Uterus (tissue), 4 donors: Measurements from ENCODE around the gene POLR2C. TPM values are rescaled to one million over a fixed set of nuclear protein-coding genes. Genes with fewer than 3 reads are reported as not detected.

Experiments
- DNase-seq, 2 donors: peaks; one replicate each; pipeline ENCODE4 v3.0.0-alpha.2; 2019 to 2020
- H3K27ac ChIP-seq, 2 donors: fragments of 200-600 bp; sonication (generic); 1 replicate in 1 of 2; 2 replicates in 1 of 2; pipeline ENCODE4 v1.5.1; 2016 to 2018
- H3K27me3 ChIP-seq, 2 donors: fragments of 200-600 bp; sonication (generic); one replicate each; pipeline ENCODE4 v1.5.1; 2018 to 2019; ENCODE audit warnings: control low read depth in 1 of 2
- H3K36me3 ChIP-seq, 2 donors: fragments of 200-600 bp; sonication (generic); one replicate each; pipeline ENCODE4 v1.5.1; 2019; ENCODE audit warnings: control low read depth in 1 of 2
- H3K4me1 ChIP-seq, 2 donors: fragments of 200-600 bp; sonication (generic); one replicate each; pipeline ENCODE4 v1.5.1; 2018 to 2019; ENCODE audit warnings: control low read depth in 1 of 2
- H3K4me3 ChIP-seq, 2 donors: fragments of 200-600 bp; sonication (generic); 1 replicate in 1 of 2; 2 replicates in 1 of 2; pipeline ENCODE4 v1.5.1; 2018 to 2019; ENCODE audit warnings: mild to moderate bottlenecking in 1 of 2
- H3K9me3 ChIP-seq, 2 donors: fragments of 200-600 bp; sonication (generic); one replicate each; pipeline ENCODE4 v1.5.1; 2019; ENCODE audit warnings: control low read depth in 1 of 2
- CTCF ChIP-seq, 4 experiments: fragments of 200-600 bp in 2 of 4; fragments of 450-650 bp in 2 of 4; sonication (generic) in 2 of 4; IDR thresholded peaks; one replicate each; pipeline ENCODE4 v1.5.1; 2016 to 2019; ENCODE audit warnings: antibody characterized with exemption in 4 of 4, mild to moderate bottlenecking in 2 of 4, moderate library complexity in 1 of 4
- POLR2A ChIP-seq, 2 donors: fragments of 450-650 bp; IDR thresholded peaks; one replicate each; pipeline ENCODE4 v1.6.1; 2016; ENCODE audit warnings: antibody characterized with exemption in 2 of 2, mild to moderate bottlenecking in 1 of 2, moderate library complexity in 1 of 2
- intact Hi-C: fragments of 100-400 bp; cut with DNase I; formaldehyde crosslinking; loops from one replicate; pipeline ENCODE4 v1.15.1; 2023; ENCODE audit warnings: low total_unique reads
- total RNA-seq, 4 donors: library from RNA; depleted of rRNA in 3 of 4; stranded (reverse); fragments of >200 nt in 3 of 4; gene quantifications; one replicate each; pipeline versions ENCODE4 v1.1.0 to v1.2.4, GENCODE V29; 2014 to 2023
- donor health status: DM: yes; HTN: yes; CAD: no.

Gene POLR2C
- total RNA-seq, 4 donors from 2014 or later = 64.3 to 460 (median 104) TPM

GRCh38 chr16:57473906-57474305 lies 11.4 kb downstream of the POLR2C start:
- H3K27ac ChIP-seq = no peak overlapping the region
- no peaks in the 10 kb centered on the region for H3K27me3 ChIP-seq
- no peak for DNase-seq
- intact Hi-C loops = no loop called here
- TF ChIP-seq CTCF (IDR thresholded peaks at IDR 0.05) = no peak
- no peak for TF ChIP-seq POLR2A (IDR thresholded peaks at IDR 0.05)
- no peaks in the 10 kb centered on the region for H3K4me1 ChIP-seq
- H3K36me3 ChIP-seq = no peaks in the 10 kb centered on the region
- no peaks in the 10 kb centered on the region for H3K9me3 ChIP-seq
- H3K4me3 ChIP-seq = no peak overlapping the region

GRCh38 chr16:57474671-57475661 lies 12.5 kb downstream of the POLR2C start:
- H3K9me3 ChIP-seq = no peaks in the 10 kb centered on the region
- no peaks in the 10 kb centered on the region for H3K36me3 ChIP-seq
- no peak overlapping the region for H3K4me3 ChIP-seq
- H3K27me3 ChIP-seq = no peaks in the 10 kb centered on the region
- TF ChIP-seq POLR2A (IDR thresholded peaks at IDR 0.05) = no peak
- TF ChIP-seq CTCF (IDR thresholded peaks at IDR 0.05) = no peak
- H3K4me1 ChIP-seq = peaks cover 0 to 2% of the 10 kb centered on the region in 2 donors
- intact Hi-C loops = no loop called here
- H3K27ac ChIP-seq = no peak overlapping the region
- no peak for DNase-seq

- Histone ChIP-seq H3K4me3 (no peak overlapping the region), H3K27ac (peak overlapping the region in 1 of 2 donors; percentile 11), H3K4me1 (peaks cover 0 to 9% of the 10 kb centered on the region in 2 donors), H3K9me3 (no peaks in the 10 kb centered on the region), H3K27me3 (no peaks in the 10 kb centered on the region), H3K36me3 (no peaks in the 10 kb centered on the region)
- intact Hi-C loops = no loop called here
- TF ChIP-seq CTCF (IDR thresholded peaks at IDR 0.05) = peak in 2 of 4 experiments; percentile 32 to 44
- TF ChIP-seq POLR2A (IDR thresholded peaks at IDR 0.05) = no peak
- no peak for DNase-seq
These were observed 13.3 kb downstream of the POLR2C start for GRCh38 chr16:57475711-57476339.

- no peaks in the 10 kb centered on the region for H3K36me3 ChIP-seq
- H3K27ac ChIP-seq = peak overlapping the region in 1 of 2 donors; percentile 22
- DNase-seq = no peak
- TF ChIP-seq POLR2A (IDR thresholded peaks at IDR 0.05) (no peak), CTCF (IDR thresholded peaks at IDR 0.05) (no peak)
- H3K4me3 ChIP-seq = no peak overlapping the region
- H3K27me3 ChIP-seq = no peaks in the 10 kb centered on the region
- no peaks in the 10 kb centered on the region for H3K9me3 ChIP-seq
- H3K4me1 ChIP-seq = peaks cover 0 to 9% of the 10 kb centered on the region in 2 donors
- intact Hi-C loops = no loop called here
These were observed 14.3 kb downstream of the POLR2C start for GRCh38 chr16:57476546-57477410.
